ENCODE data around the gene DGKH.

DGKH gene

DNA sequence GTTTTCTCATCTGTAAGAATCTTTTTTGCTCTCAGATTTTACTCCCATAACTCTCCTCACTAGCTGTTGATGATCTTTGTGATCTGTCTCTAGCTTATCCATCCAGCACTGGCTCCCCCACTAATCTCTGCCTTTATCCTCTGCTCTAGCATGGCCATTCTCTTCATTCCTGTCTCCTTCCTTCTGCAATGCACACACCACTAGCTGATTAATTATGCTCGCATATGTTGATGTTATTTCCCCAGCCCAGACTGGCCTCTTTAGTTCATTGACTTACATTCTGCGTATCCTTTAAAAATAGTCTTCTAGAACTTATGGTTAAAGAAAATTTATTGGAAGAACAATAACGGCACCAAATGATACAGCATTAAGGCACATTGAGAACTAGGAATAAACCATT lies 52.5 kb downstream of the DGKH start:
- TF ChIP-seq, protein P1, sequence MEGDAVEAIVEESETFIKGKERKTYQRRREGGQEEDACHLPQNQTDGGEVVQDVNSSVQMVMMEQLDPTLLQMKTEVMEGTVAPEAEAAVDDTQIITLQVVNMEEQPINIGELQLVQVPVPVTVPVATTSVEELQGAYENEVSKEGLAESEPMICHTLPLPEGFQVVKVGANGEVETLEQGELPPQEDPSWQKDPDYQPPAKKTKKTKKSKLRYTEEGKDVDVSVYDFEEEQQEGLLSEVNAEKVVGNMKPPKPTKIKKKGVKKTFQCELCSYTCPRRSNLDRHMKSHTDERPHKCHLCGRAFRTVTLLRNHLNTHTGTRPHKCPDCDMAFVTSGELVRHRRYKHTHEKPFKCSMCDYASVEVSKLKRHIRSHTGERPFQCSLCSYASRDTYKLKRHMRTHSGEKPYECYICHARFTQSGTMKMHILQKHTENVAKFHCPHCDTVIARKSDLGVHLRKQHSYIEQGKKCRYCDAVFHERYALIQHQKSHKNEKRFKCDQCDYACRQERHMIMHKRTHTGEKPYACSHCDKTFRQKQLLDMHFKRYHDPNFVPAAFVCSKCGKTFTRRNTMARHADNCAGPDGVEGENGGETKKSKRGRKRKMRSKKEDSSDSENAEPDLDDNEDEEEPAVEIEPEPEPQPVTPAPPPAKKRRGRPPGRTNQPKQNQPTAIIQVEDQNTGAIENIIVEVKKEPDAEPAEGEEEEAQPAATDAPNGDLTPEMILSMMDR (IDR thresholded peaks at IDR 0.05; ENCODE audit: low read depth, low read length, missing control alignments) = no peak
- no peak overlapping the region for H3K4me3 ChIP-seq (replicated peaks; ENCODE audit: low read depth, low read length)

DNA sequence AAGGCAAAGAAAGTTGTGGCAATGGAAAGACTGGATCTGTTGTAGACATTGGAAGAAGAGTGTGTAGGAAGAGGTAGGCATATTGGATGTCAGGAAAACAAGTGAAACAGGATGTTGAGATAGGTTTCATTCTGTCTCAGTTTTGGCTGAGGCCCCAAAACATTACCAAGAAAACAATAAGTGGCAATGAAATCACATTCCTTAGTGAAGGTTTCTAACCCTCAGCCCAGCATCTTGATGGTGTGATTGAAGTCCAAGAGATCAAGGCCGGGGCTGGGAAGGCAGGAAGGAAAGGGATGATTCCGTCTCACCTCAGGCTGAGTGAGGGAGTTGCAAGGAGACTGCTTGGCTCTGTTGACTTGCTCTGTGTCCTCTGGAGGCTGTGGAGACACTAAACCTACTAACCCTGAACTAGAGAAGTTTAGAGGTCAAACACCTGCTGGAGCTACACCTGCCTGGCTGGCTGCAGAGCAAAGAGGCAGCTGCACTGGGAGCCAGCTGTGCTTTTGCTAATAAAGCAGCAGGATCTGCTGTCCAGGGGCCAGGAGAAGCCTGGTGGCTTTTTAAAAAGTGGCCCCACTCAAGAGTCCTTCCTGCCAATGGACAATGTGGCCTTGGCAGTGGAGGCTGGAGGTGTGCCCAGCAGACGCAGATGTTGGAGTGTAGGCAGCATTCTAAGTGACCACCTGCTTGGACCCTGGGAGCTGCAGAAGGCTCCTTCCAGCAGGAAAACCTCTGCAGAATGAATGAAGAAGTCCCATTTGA lies 53.6 kb downstream of the DGKH start:
- no peak for DNase-seq (ENCODE audit: extremely low read depth, low read depth)
- TF ChIP-seq, protein P1 (IDR thresholded peaks at IDR 0.05; ENCODE audit: low read depth, low read length, missing control alignments) = no peak
- no peak overlapping the region for H3K4me3 ChIP-seq (replicated peaks; ENCODE audit: low read depth, low read length)

More for the DNA sequence above, 52.5 kb downstream of the DGKH start:
- DNase-seq (ENCODE audit: extremely low read depth, low read depth) = no peak

DNA sequence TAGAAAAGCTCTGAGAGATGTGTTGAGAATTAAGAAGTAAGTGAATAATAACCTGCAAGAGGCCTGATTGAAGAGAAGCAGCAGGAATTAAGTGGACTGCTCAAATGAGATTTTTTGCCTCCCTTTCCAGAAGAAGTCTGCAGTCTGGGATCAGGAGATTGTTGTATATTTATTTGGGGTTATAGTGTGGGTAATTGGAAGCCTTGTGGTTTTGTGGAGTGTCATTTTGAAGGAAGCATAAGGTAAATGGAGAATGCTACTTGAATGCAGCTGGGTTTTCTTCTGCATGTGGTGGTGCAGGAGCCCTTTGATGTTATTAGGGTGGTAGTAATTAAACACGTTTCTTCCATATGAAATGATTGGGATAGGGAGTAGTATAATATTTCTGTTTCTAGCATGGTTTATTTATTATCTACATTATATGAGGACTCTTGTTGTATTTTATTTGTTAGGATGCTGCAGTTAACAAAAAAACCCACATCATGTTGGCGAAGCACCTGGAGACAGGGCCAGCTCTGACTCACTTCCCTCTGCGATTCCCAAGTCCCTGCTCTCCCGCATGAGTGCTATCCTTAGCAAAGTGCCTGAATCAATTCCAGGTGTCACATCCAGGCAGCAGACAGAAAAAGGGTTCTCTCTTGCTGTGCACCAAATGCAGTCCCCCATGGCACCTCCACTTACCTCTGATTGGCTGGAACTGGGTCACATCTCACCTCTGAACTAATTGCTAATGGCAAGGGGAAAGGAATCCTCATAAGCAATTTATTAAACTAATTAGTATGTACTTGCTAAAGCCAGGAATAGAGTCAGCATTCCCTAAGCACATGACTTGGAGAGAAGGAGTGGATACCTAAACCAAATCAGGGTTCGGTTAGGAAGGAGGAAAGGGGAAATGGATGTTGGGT lies 54.8 kb downstream of the DGKH start:
- TF ChIP-seq, protein P1 (IDR thresholded peaks at IDR 0.05; ENCODE audit: low read depth, low read length, missing control alignments) = no peak
- no peak overlapping the region for H3K4me3 ChIP-seq (replicated peaks; ENCODE audit: low read depth, low read length)
- DNase-seq (ENCODE audit: extremely low read depth, low read depth) = peak; percentile 74

DNA sequence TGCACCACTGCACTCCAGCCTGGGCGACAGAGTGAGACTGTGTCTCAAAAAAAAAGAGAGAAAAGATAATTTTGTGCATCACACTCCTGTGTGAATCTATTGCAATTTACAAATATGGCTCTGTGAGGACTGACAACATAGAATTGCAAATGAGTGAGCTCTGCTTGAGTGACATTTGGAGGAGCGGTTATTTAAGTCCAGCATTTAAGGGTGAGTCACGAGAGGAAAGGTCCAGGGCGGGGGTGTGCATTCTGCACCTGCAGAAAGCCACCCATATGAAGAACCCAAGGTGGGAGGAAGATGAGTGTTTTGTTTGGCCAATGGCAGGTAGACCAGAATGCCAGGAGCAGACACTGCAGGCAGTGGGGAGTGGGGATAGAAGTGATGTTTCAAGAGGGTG lies 58.5 kb downstream of the DGKH start:
- H3K4me3 ChIP-seq (replicated peaks; ENCODE audit: low read depth, low read length) = no peak overlapping the region
- DNase-seq (ENCODE audit: extremely low read depth, low read depth) = no peak
- TF ChIP-seq, protein P1 (IDR thresholded peaks at IDR 0.05; ENCODE audit: low read depth, low read length, missing control alignments) = no peak

DNA sequence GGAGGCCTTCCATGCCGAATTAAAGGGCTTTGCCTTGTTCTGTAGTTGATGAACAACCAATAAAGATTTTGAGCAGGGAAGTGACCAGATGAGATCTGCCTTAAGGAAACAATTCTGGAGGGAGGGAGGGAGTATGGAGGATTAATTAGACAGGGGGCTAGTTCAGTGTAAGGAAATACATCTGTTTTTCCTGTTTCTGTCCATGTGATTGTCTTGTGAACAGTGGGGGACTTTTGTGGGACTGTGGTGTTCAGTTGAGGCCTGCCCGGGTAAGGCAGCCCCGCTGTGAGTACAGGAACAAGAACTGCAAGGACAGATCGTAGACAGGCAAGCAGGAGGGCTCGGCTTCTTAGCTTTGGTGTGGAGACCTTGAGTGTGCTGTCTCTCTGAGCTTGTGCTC lies 59.0 kb downstream of the DGKH start:
- no peak overlapping the region for H3K4me3 ChIP-seq (replicated peaks; ENCODE audit: low read depth, low read length)
- TF ChIP-seq, protein P1 (IDR thresholded peaks at IDR 0.05; ENCODE audit: low read depth, low read length, missing control alignments) = no peak
- DNase-seq (ENCODE audit: extremely low read depth, low read depth) = no peak

DNA sequence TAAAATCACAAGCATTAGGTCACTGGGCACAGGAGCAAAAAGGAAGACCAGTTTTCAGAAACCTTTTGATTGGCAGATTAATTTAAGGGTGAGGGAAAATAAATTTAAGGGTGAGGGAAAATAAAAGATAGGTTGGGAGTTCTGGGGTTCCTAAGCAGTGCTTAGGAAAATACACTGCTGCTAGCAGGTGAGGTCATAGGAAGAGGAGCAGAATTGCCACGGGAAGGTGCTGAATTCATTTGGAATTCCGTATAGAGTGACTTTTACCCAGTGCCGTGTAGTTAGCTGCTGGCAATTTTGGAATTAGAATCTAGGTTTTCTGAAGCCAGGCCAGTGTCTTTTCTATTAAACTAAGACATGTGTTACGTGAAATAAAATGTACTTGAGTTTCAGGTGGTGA lies 59.8 kb downstream of the DGKH start:
- no peak for DNase-seq (ENCODE audit: extremely low read depth, low read depth)
- TF ChIP-seq, protein P1 (IDR thresholded peaks at IDR 0.05; ENCODE audit: low read depth, low read length, missing control alignments) = no peak
- no peak overlapping the region for H3K4me3 ChIP-seq (replicated peaks; ENCODE audit: low read depth, low read length)
